GM18511 (cell line): ENCODE measurements around the gene TOPORS.

ENCODE experiments used
- ATAC-seq: cut with Tn5 transposase; IDR thresholded peaks from one replicate; pipeline ENCODE4 v1.9.1; 2021; ENCODE audit warnings: mild to moderate bottlenecking, moderate library complexity; ENCODE audit not compliant: unreplicated experiment

The TOPORS gene

DNA sequence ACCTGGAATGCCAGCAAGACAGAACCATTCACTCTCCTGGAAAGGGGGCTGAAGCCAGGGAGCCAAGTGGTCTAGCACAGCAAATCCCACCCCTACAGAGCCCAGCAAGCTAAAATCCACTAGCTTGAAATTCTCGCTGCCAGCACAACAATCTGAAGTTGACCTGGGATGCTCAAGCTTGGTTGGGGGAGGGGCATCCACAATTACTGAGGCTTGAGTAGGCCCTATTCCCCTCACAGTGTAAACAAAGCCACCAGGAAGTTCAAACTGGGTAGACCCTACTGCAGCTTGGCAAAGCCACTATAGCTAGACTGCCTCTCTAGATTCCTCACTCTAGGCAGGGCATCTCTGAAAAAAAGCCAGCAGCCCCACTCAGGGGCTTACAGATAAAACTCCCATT, 43.7 kb downstream of the TOPORS start:
- no peak for ATAC-seq

GRCh38 chr9:32503008-32503407, 49.4 kb downstream of the TOPORS start:
- ATAC-seq: no peak

GRCh38 chr9:32502464-32502863, 49.9 kb downstream of the TOPORS start:
- no peak for ATAC-seq

DNA sequence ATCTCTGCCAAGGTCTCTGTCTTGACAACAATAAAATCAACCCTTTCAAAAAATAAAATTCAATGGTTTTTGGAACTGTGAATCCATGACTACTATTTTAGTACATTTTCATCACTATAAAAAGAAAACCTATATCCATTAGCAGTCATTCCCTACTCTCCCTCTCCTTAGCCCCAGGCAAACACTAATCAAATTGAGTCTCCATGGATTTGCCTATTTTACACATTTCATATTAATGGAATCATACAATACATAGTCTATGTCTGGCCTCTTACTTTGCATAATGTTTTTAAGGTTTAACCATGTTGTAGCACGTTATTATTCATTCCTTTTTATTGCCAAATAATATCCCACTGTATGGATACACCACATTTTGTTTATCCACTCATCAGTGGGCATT, 50.5 kb downstream of the TOPORS start:
- ATAC-seq: no peak

- no peak for ATAC-seq
Observed at GRCh38 chr9:32500768-32501167, 51.6 kb downstream of the TOPORS start.

DNA sequence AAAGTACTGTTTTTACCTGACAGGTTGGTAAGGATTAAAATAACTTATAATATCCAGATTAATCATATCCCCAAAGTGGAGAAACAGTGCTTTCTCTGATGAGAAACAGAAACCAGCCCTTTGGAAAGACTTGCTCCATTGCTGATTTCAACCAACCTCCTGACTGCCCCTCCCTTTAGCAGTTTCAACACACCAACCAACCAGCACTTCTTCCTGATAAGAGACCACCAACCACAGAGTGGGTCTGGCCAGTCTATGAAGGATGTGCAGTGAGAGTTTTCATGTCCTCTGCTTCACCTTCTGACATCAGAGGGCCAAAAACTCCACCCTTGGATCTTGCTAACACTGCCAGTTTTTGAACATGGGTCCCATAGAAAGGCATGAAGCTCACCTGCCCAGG, 54.5 kb downstream of the TOPORS start:
- ATAC-seq: no peak

DNA sequence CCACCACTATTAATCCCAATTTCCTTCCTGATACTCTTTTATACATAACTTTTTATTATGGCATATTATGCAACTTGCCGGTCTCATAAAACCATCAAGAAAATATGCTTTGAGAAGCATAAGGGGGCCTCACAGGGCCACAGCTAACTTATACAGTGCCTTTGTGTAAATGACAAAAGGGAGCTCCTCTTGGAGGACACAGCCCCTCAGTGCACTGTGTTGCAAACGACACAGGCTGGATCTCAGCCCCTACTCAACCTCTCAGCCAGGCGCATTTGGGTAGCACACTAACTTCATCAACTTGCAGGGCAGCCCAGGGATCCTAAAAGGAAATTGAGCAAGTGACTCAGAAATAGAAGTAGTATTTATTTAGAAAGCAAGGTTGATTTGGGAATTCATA, 61.8 kb downstream of the TOPORS start:
- ATAC-seq: no peak
